NB4 (cell line): ENCODE measurements around the gene KRT8.

Experiments
- POLR2A ChIP-seq: IDR thresholded peaks from 2 replicates; pipeline ENCODE4 v1.6.1; 2011; ENCODE audit warnings: mild to moderate bottlenecking; ENCODE audit not compliant: insufficient read length; ENCODE audit errors: extremely low read depth
- TF ChIP-seq, protein P1 (sequence below): IDR thresholded peaks from 2 replicates; pipeline ENCODE4 v1.6.1; 2011; ENCODE audit warnings: low read depth, low read length

DNA sequence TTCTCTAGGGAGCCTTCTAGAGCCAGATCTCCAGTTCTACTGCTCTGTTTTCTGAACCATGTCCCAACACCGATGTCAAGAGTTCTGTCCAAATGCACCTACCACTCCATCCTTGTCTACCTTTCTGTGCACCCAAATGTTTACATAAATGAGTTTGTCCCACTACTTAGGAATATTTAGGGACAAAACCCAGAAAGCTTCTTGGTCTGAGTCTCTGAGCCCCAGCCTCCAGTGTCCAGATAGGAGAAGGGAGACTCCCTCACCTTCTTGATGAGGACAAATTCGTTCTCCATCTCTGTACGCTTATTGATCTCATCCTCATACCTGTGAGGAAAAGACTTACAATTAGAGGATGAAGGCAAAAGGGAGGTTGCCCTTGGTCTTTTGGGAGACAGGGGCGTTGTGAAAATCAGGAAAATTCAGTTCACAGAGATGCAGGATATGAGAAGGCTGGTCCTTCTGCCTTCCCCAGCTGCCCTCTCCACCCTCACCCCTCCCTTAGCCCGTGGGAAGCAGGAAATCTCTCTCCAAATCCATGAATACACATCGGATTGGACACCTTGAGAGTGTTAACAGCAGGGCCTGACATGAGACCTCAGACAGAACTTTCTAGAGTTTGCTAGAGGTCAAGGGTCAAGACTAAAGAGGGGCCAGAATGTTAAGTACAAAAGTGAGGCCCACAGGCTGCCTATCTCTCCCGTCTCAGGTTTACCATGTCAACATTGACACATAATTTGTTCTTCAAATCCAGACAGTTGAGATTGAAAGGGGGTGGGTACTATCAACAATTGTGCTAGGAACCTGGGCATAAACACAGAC, 3.8 kb downstream of the KRT8 start:
- TF ChIP-seq POLR2A, result no peak
- TF ChIP-seq, protein P1, sequence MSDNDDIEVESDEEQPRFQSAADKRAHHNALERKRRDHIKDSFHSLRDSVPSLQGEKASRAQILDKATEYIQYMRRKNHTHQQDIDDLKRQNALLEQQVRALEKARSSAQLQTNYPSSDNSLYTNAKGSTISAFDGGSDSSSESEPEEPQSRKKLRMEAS, result no peak
